PFSK-1 (cell line): ENCODE measurements around the gene LRRC53.

ENCODE experiments used
- FOXP2 ChIP-seq: optimal IDR thresholded peaks from 2 replicates; pipeline ENCODE3; 2011; ENCODE audit warnings: borderline replicate concordance, control low read depth, inconsistent platforms; ENCODE audit not compliant: insufficient read depth; ENCODE audit errors: extremely low read length, extremely low read depth
- POLR2AphosphoS5 ChIP-seq: IDR thresholded peaks from 2 replicates; pipeline ENCODE4 v1.6.1; 2012; ENCODE audit warnings: low read depth, mild to moderate bottlenecking, control low read depth, low read length, moderate library complexity
- SIN3A ChIP-seq: IDR thresholded peaks from 2 replicates; pipeline ENCODE4 v1.6.1; 2012; ENCODE audit warnings: mild to moderate bottlenecking, low read length, moderate library complexity, borderline replicate concordance; ENCODE audit not compliant: insufficient read depth
- TAF1 ChIP-seq: IDR thresholded peaks from 2 replicates; pipeline ENCODE4 v1.6.1; 2012; ENCODE audit warnings: low read length, control low read depth, borderline replicate concordance; ENCODE audit not compliant: insufficient read depth
- TF ChIP-seq, protein P1 (sequence below), 2 experiments: IDR thresholded peaks; 2 replicates each; pipeline versions ENCODE4 v1.6.1 to v1.8.0; 2011 to 2012; ENCODE audit warnings: low read depth in 2 of 2, low read length in 2 of 2, control low read depth in 1 of 2, inconsistent platforms in 1 of 2, mild to moderate bottlenecking in 1 of 2, moderate library complexity in 1 of 2; ENCODE audit not compliant: insufficient read depth in 1 of 2

Gene LRRC53

DNA sequence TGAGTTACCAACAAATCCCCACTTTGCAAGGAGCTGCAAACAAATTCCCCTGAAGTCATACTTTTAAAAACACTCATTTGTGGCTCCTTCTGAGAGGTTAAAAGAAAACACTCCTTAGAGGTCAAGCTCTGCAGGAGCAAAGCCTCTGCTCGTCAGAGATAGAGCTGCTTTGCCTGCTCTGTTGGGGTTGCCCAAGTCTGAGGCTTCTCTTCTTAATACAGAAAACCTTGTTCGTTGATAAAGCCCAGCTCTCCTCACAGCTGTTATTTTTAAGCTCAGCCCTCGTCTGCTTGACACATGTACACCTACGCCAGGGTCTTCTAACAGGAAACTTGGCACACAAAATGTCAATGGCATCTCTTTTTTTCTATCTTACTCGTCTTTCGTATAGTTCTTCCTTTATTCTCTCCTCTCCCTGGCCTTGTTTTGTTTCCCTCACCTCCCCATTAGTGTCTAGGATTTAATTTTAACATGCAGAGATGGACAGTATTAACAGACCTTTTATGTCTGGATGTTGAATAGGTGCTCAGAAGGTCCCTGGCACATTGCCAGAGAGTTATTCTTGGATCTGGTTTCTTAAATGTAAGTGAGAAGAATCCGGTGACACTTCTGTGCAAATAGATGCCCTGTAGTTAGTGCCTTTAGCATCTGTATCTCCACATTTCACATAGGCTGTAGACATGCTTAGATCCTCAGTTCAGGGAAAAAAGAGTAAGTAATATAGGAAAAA is 86.0 kb downstream of the LRRC53 start:
- TF ChIP-seq FOXP2 (no peak), TAF1 (no peak), SIN3A (no peak), POLR2AphosphoS5 (no peak)
- TF ChIP-seq, protein P1, sequence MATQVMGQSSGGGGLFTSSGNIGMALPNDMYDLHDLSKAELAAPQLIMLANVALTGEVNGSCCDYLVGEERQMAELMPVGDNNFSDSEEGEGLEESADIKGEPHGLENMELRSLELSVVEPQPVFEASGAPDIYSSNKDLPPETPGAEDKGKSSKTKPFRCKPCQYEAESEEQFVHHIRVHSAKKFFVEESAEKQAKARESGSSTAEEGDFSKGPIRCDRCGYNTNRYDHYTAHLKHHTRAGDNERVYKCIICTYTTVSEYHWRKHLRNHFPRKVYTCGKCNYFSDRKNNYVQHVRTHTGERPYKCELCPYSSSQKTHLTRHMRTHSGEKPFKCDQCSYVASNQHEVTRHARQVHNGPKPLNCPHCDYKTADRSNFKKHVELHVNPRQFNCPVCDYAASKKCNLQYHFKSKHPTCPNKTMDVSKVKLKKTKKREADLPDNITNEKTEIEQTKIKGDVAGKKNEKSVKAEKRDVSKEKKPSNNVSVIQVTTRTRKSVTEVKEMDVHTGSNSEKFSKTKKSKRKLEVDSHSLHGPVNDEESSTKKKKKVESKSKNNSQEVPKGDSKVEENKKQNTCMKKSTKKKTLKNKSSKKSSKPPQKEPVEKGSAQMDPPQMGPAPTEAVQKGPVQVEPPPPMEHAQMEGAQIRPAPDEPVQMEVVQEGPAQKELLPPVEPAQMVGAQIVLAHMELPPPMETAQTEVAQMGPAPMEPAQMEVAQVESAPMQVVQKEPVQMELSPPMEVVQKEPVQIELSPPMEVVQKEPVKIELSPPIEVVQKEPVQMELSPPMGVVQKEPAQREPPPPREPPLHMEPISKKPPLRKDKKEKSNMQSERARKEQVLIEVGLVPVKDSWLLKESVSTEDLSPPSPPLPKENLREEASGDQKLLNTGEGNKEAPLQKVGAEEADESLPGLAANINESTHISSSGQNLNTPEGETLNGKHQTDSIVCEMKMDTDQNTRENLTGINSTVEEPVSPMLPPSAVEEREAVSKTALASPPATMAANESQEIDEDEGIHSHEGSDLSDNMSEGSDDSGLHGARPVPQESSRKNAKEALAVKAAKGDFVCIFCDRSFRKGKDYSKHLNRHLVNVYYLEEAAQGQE (IDR thresholded peaks at IDR 0.05; ENCODE audit: insufficient read depth in 1 of 2, low read depth in 2 of 2, low read length in 2 of 2), result no peak

DNA sequence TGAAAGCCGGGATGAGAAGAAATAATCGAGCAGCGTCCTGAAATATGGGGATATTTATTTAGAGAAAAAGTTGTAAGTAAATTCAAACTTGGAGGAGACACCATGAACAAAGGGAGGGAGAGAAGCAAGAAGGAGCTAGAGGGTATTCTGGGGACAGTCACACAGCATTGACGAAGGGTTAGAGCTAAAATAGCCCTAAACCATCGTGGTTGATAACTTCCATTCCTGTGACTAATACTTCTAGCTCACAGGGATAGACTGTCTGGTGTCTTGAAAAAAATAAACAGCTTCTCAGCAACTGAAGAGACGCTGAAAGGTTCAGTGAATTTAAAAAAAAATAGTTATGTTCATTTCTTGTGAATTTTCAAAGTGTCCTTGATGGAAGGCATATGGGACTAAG is 86.7 kb downstream of the LRRC53 start:
- TF ChIP-seq FOXP2 (no peak), POLR2AphosphoS5 (no peak), SIN3A (no peak), TAF1 (no peak)
- TF ChIP-seq, protein P1 (IDR thresholded peaks at IDR 0.05; ENCODE audit: insufficient read depth in 1 of 2, low read depth in 2 of 2, low read length in 2 of 2), result no peak

DNA sequence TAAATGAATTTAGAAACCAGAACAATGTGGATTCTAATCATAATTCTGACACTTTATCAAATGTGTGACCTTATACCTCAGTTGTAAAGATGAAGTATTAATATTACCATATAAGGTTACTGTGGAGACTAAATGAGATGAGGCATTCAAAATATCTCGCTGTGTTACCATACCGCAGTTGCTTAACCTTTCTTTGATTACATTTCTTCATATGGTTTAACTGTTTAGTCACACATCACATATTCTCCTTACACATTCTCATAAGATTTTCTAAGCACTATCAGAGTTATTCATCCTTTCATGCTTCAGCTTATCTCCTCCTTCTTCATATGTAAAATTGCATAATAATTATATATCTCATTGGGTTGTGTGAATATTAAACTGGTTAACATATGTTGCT is 88.9 kb downstream of the LRRC53 start:
- TF ChIP-seq SIN3A, result no peak
- no peak for TF ChIP-seq TAF1
- no peak for TF ChIP-seq POLR2AphosphoS5
- TF ChIP-seq, protein P1 (IDR thresholded peaks at IDR 0.05; ENCODE audit: insufficient read depth in 1 of 2, low read depth in 2 of 2, low read length in 2 of 2), result no peak
- no peak for TF ChIP-seq FOXP2

DNA sequence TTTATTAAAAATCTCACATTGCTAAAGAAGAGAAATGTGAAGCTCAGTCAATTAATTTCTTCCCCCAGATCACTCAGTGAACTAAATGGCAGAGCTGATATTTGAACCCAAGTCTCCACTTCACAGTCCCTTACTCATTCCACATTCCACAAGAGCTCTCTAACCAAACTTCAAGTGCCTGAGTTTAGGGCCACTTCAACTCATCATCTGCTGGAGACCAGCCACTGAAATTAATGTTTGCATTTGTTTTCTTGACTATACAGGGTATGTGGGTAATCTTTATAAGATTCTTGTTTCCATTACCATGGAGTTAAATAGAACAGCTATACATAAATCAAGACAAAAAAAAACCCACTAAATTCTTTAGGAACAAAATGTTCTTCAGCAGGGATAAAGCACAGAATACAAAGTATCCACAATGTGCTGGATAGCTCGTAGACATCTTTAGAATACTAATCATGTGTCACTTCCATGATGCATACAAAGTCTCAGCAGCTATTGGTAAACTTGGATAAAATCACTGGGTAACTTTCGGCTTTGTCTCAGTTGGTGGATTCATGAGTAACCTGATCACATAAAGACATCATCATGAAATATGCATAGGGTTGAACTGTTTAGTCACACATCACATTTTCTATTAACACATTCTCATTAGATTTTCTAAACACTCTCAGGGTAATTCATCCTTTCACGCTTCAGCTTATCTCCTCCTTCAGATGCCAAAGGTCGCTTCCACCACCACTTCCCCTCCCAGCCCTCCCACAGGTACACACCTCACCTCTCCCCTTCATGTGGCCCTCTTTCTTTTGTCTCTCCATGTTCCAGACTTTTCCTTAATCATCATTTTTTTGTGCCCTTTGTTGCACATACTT is 89.8 kb downstream of the LRRC53 start:
- TF ChIP-seq FOXP2, result no peak
- TF ChIP-seq, protein P1 (IDR thresholded peaks at IDR 0.05; ENCODE audit: insufficient read depth in 1 of 2, low read depth in 2 of 2, low read length in 2 of 2), result no peak
- no peak for TF ChIP-seq SIN3A
- no peak for TF ChIP-seq TAF1
- no peak for TF ChIP-seq POLR2AphosphoS5
